ENCODE measurements around the gene CKMT2. TPM values are rescaled to one million over a fixed set of nuclear protein-coding genes. Genes with fewer than 3 reads are reported as not detected.

CKMT2 gene
- total RNA-seq, 2 donors from 2014 or later: 2.1 to 2.3 TPM

- 90 to 92% methylated on average over 7 to 10 of the region's 10 CpGs for WGBS, 2 experiments (ENCODE audit: insufficient coverage in 1 of 2, insufficient read length in 1 of 2)
- Mint-ChIP-seq H3K27me3 (ENCODE audit: insufficient read depth) (no peaks in the 10 kb centered on the region), H3K4me3 (no peak overlapping the region), H3K4me1 (peaks cover 19% of the 10 kb centered on the region), H3K9me3 (no peaks in the 10 kb centered on the region), H3K27ac (no peak overlapping the region), H3K36me3 (ENCODE audit: low read depth) (peaks cover 9% of the 10 kb centered on the region)
- Histone ChIP-seq H3K27ac (ENCODE audit: low read depth, low read length) (no peak overlapping the region), H3K9me3 (ENCODE audit: control insufficient read depth, low read length) (no peaks in the 10 kb centered on the region), H3K27me3 (ENCODE audit: control insufficient read depth, insufficient read depth, low read length, poor library complexity, severe bottlenecking) (no peaks in the 10 kb centered on the region), H3K36me3 (ENCODE audit: control insufficient read depth, insufficient read depth, low read length) (peaks cover 4% of the 10 kb centered on the region), H3K9ac (ENCODE audit: extremely low read depth, low read length, poor library complexity, severe bottlenecking) (no peak overlapping the region), H3K4me1 (ENCODE audit: control insufficient read depth, insufficient read depth, low read length) (no peaks in the 10 kb centered on the region), H3K4me3 (ENCODE audit: low read length) (no peak overlapping the region)
- no peak for TF ChIP-seq CTCF (conservative IDR thresholded peaks at IDR 0.05)
- no peak for DNase-seq
These were observed 2.4 kb downstream of the CKMT2 start for GRCh38 chr5:81235287-81236072.

GRCh38 chr5:81238460-81238859 lies 5.3 kb downstream of the CKMT2 start:
- Mint-ChIP-seq H3K27ac (no peak overlapping the region), H3K36me3 (ENCODE audit: low read depth) (peaks cover 9% of the 10 kb centered on the region), H3K9me3 (no peaks in the 10 kb centered on the region), H3K4me3 (no peak overlapping the region), H3K4me1 (peaks cover 26% of the 10 kb centered on the region), H3K27me3 (ENCODE audit: insufficient read depth) (no peaks in the 10 kb centered on the region)
- no peak for DNase-seq
- WGBS, 2 experiments (ENCODE audit: insufficient coverage in 1 of 2, insufficient read length in 1 of 2): 94 to 100% methylated on average over 3 to 4 of the region's 4 CpGs
- Histone ChIP-seq H3K4me1 (ENCODE audit: control insufficient read depth, insufficient read depth, low read length) (peaks cover 5% of the 10 kb centered on the region), H3K9me3 (ENCODE audit: control insufficient read depth, low read length) (no peaks in the 10 kb centered on the region), H3K4me3 (ENCODE audit: low read length) (no peak overlapping the region), H3K36me3 (ENCODE audit: control insufficient read depth, insufficient read depth, low read length) (peaks cover 4% of the 10 kb centered on the region), H3K9ac (ENCODE audit: extremely low read depth, low read length, poor library complexity, severe bottlenecking) (no peak overlapping the region), H3K27me3 (ENCODE audit: control insufficient read depth, insufficient read depth, low read length, poor library complexity, severe bottlenecking) (no peaks in the 10 kb centered on the region), H3K27ac (ENCODE audit: low read depth, low read length) (no peak overlapping the region)
- no peak for TF ChIP-seq CTCF (conservative IDR thresholded peaks at IDR 0.05)

- peaks cover 4% of the 10 kb centered on the region for H3K36me3 ChIP-seq (ENCODE audit: control insufficient read depth, insufficient read depth, low read length)
- no peaks in the 10 kb centered on the region for H3K9me3 ChIP-seq (ENCODE audit: control insufficient read depth, low read length)
- TF ChIP-seq CTCF (conservative IDR thresholded peaks at IDR 0.05): no peak
- Mint-ChIP-seq H3K9me3 (no peaks in the 10 kb centered on the region), H3K4me1 (peaks cover 21% of the 10 kb centered on the region), H3K36me3 (ENCODE audit: low read depth) (peaks cover 9% of the 10 kb centered on the region), H3K4me3 (no peak overlapping the region), H3K27me3 (ENCODE audit: insufficient read depth) (no peaks in the 10 kb centered on the region), H3K27ac (no peak overlapping the region)
- DNase-seq: no peak
- no peak overlapping the region for H3K27ac ChIP-seq (ENCODE audit: low read depth, low read length)
- peaks cover 5% of the 10 kb centered on the region for H3K4me1 ChIP-seq (ENCODE audit: control insufficient read depth, insufficient read depth, low read length)
- H3K4me3 ChIP-seq (ENCODE audit: low read length): no peak overlapping the region
- no peaks in the 10 kb centered on the region for H3K27me3 ChIP-seq (ENCODE audit: control insufficient read depth, insufficient read depth, low read length, poor library complexity, severe bottlenecking)
- H3K9ac ChIP-seq (ENCODE audit: extremely low read depth, low read length, poor library complexity, severe bottlenecking): no peak overlapping the region
- 93 to 100% methylated on average over 1 to 5 of the region's 5 CpGs for WGBS, 2 experiments (ENCODE audit: insufficient coverage in 1 of 2, insufficient read length in 1 of 2)
These were observed 6.5 kb downstream of the CKMT2 start for GRCh38 chr5:81239613-81240012.

Data from endodermal cell (in vitro differentiated cells).